IPS DF 6.9 (cell line): ENCODE results near the gene MYO1D.

ENCODE experiments used
- DNase-seq: peaks from one replicate; pipeline ENCODE4 v3.0.0-alpha.2; 2013; ENCODE audit warnings: low read depth, low spot score
- H3K27ac ChIP-seq: one replicate; pipeline ENCODE4 v1.5.1; 2013; ENCODE audit warnings: low read length, control low read depth
- H3K27me3 ChIP-seq: 2 replicates; pipeline ENCODE4 v1.6.1; 2013; ENCODE audit warnings: mild to moderate bottlenecking, low read length; ENCODE audit not compliant: control insufficient read depth, insufficient read depth
- H3K36me3 ChIP-seq: 2 replicates; pipeline ENCODE4 v1.6.1; 2013; ENCODE audit warnings: low read length; ENCODE audit not compliant: control insufficient read depth, insufficient read depth
- H3K4me1 ChIP-seq: 2 replicates; pipeline ENCODE4 v1.6.1; 2013; ENCODE audit warnings: low read length; ENCODE audit not compliant: control insufficient read depth, insufficient read depth
- H3K4me3 ChIP-seq: 2 replicates; pipeline ENCODE4 v1.5.1; 2013; ENCODE audit warnings: mild to moderate bottlenecking, low read length
- H3K9me3 ChIP-seq: 2 replicates; pipeline ENCODE4 v1.6.1; 2013; ENCODE audit warnings: low read length, inconsistent platforms; ENCODE audit not compliant: control insufficient read depth, insufficient read depth
- WGBS: extraction: QIAGEN DNeasy Blood & Tissue Kit; methylation state at CpG from one replicate; pipeline ENCODE4 v1.1.7; 2013; ENCODE audit warnings: mixed read lengths, missing lambda C conversion rate; ENCODE audit not compliant: insufficient read length, insufficient coverage; 5-methylcytosine and 5-hydroxymethylcytosine counted together

The MYO1D gene

GRCh38 chr17:32486701-32487472, 390.0 kb downstream of the MYO1D start, which contains the start of gene CDK5R1:
TSS of gene CDK5R1 (plus strand) at chr17:32486993. CDS start at chr17:32487621, 628 bp downstream.
- DNase-seq, result no peak
- WGBS, result no CpG with 5 or more reads among the region's 135 CpGs
- H3K36me3 ChIP-seq, result no peaks in the 10 kb centered on the region
- no peaks in the 10 kb centered on the region for H3K9me3 ChIP-seq
- peaks cover 10% of the 10 kb centered on the region for H3K4me1 ChIP-seq
- peak within 1 kb of the TSS; percentile 86 for H3K4me3 ChIP-seq
- no peak within 1 kb of the TSS for H3K27ac ChIP-seq
- H3K27me3 ChIP-seq, result no peaks in the 10 kb centered on the region

- Histone ChIP-seq H3K4me3 (peak overlapping the region; percentile 86; the same call in 1 of the 2 replicates), H3K27ac (no peak overlapping the region), H3K27me3 (no peaks in the 10 kb centered on the region), H3K9me3 (no peaks in the 10 kb centered on the region), H3K4me1 (peaks cover 10% of the 10 kb centered on the region), H3K36me3 (peaks cover 3% of the 10 kb centered on the region; the same call in 1 of the 2 replicates)
- no peak for DNase-seq
- WGBS, result no CpG with 5 or more reads among the region's 72 CpGs
These were observed 390.7 kb downstream of the MYO1D start for GRCh38 chr17:32486111-32486700.

- Histone ChIP-seq H3K36me3 (peaks cover 8% of the 10 kb centered on the region; the same call in 1 of the 2 replicates), H3K4me1 (peaks cover 10% of the 10 kb centered on the region), H3K4me3 (no peak overlapping the region), H3K27ac (no peak overlapping the region), H3K9me3 (no peaks in the 10 kb centered on the region), H3K27me3 (no peaks in the 10 kb centered on the region)
- no peak for DNase-seq
- WGBS, result no CpG with 5 or more reads among the region's 12 CpGs
These were observed 391.4 kb downstream of the MYO1D start for GRCh38 chr17:32485261-32486110.

- no peaks in the 10 kb centered on the region for H3K27me3 ChIP-seq
- DNase-seq, result no peak
- H3K4me3 ChIP-seq, result no peak overlapping the region
- no peaks in the 10 kb centered on the region for H3K9me3 ChIP-seq
- no CpG with 5 or more reads among the region's 11 CpGs for WGBS
- H3K36me3 ChIP-seq, result peaks cover 17% of the 10 kb centered on the region; the same call in 1 of the 2 replicates
- H3K4me1 ChIP-seq, result peaks cover 10% of the 10 kb centered on the region
- no peak overlapping the region for H3K27ac ChIP-seq
These were observed 392.3 kb downstream of the MYO1D start for GRCh38 chr17:32484628-32485027.

- Histone ChIP-seq H3K9me3 (no peaks in the 10 kb centered on the region), H3K27ac (no peak overlapping the region), H3K36me3 (peaks cover 20% of the 10 kb centered on the region; the same call in 1 of the 2 replicates), H3K27me3 (no peaks in the 10 kb centered on the region), H3K4me1 (peaks cover 10% of the 10 kb centered on the region), H3K4me3 (no peak overlapping the region)
- no peak for DNase-seq
- WGBS, result no CpG with 5 or more reads among the region's 4 CpGs
These were observed 392.9 kb downstream of the MYO1D start for GRCh38 chr17:32484041-32484461.

- Histone ChIP-seq H3K36me3 (peaks cover 20% of the 10 kb centered on the region; the same call in 1 of the 2 replicates), H3K4me1 (peaks cover 10% of the 10 kb centered on the region), H3K4me3 (no peak overlapping the region), H3K27ac (no peak overlapping the region), H3K9me3 (no peaks in the 10 kb centered on the region), H3K27me3 (no peaks in the 10 kb centered on the region)
- no CpG with 5 or more reads among the region's 7 CpGs for WGBS
- no peak for DNase-seq
These were observed 393.4 kb downstream of the MYO1D start for GRCh38 chr17:32483451-32484019.

- Histone ChIP-seq H3K36me3 (peaks cover 26% of the 10 kb centered on the region; the same call in 1 of the 2 replicates), H3K4me1 (peaks cover 9% of the 10 kb centered on the region), H3K9me3 (peaks cover 1% of the 10 kb centered on the region; the same call in 1 of the 2 replicates), H3K4me3 (no peak overlapping the region), H3K27ac (no peak overlapping the region), H3K27me3 (no peaks in the 10 kb centered on the region)
- no peak for DNase-seq
- WGBS, result no CpG with 5 or more reads among the region's 11 CpGs
These were observed 394.2 kb downstream of the MYO1D start for GRCh38 chr17:32482568-32483320.

- Histone ChIP-seq H3K4me1 (peaks cover 9% of the 10 kb centered on the region), H3K9me3 (peaks cover 2% of the 10 kb centered on the region; the same call in 1 of the 2 replicates), H3K27ac (no peak overlapping the region), H3K4me3 (no peak overlapping the region), H3K27me3 (no peaks in the 10 kb centered on the region), H3K36me3 (peaks cover 33% of the 10 kb centered on the region; the same call in 1 of the 2 replicates)
- no CpG with 5 or more reads among the region's 8 CpGs for WGBS
- no peak for DNase-seq
These were observed 395.7 kb downstream of the MYO1D start for GRCh38 chr17:32481193-32481592.

GRCh38 chr17:32479074-32479617, 397.8 kb downstream of the MYO1D start:
- Histone ChIP-seq H3K9me3 (peaks cover 2% of the 10 kb centered on the region; the same call in 1 of the 2 replicates), H3K4me3 (no peak overlapping the region), H3K4me1 (peaks cover 6% of the 10 kb centered on the region), H3K36me3 (peaks cover 44% of the 10 kb centered on the region; the same call in 1 of the 2 replicates), H3K27ac (no peak overlapping the region), H3K27me3 (no peaks in the 10 kb centered on the region)
- no CpG with 5 or more reads among the region's 5 CpGs for whole genome bisulfite sequencing
- DNase-seq, result no peak
